Spleen (tissue), 7 donors: ENCODE results near the gene RNF138.

Source experiments
- POLR2A ChIP-seq, 3 donors: fragments of 450-650 bp; IDR thresholded peaks; one replicate each; pipeline ENCODE4 v1.5.1; 2017; ENCODE audit warnings: antibody characterized with exemption in 3 of 3, mild to moderate bottlenecking in 1 of 3
- POLR2AphosphoS5 ChIP-seq, 3 donors: sonication (generic); formaldehyde crosslinking; IDR thresholded peaks; one replicate each; pipeline ENCODE4 v1.5.1; 2017; ENCODE audit warnings: antibody characterized with exemption in 3 of 3
- TF ChIP-seq, protein P1 (sequence below), 11 experiments: fragments of 200-600 bp in 7 of 11; fragments of 450-650 bp in 4 of 11; sonication (generic) in 4 of 11; IDR thresholded peaks in 8 of 11; conservative IDR thresholded peaks in 3 of 11; 1 replicate in 7 of 11; 2 replicates in 4 of 11; pipeline versions ENCODE4 v1.4.0 to v1.8.0; 2016 to 2021; ENCODE audit warnings: antibody characterized with exemption in 11 of 11, inconsistent platforms in 4 of 11, mild to moderate bottlenecking in 1 of 11
- donor health status: DM: no; HTN: no; CAD: no; lungs with moderate emphysema.
- donor health status: DM: no; HTN: no; CAD: no.
- donor health status: DM: no; HTN: no; CAD: no.

DNA sequence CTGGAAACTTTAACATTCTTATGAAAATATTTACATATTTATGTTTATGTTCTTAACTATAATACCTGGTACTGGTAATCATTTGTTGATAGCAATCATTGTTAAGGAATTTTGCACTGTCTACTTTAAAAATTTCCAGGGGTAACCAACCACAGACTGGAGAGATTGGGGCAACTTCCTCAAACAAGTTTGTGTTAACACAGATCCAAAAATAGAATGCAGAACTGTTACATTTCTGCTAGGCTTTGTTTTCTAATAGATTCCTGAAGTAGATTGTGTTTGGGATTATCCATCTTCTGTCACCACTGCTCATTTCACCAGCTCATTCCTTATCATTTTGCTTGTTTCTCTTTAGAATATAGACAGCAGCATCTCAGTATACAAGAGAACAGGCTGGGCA is 49.3 kb upstream of the RNF138 start:
- TF ChIP-seq, protein P1, sequence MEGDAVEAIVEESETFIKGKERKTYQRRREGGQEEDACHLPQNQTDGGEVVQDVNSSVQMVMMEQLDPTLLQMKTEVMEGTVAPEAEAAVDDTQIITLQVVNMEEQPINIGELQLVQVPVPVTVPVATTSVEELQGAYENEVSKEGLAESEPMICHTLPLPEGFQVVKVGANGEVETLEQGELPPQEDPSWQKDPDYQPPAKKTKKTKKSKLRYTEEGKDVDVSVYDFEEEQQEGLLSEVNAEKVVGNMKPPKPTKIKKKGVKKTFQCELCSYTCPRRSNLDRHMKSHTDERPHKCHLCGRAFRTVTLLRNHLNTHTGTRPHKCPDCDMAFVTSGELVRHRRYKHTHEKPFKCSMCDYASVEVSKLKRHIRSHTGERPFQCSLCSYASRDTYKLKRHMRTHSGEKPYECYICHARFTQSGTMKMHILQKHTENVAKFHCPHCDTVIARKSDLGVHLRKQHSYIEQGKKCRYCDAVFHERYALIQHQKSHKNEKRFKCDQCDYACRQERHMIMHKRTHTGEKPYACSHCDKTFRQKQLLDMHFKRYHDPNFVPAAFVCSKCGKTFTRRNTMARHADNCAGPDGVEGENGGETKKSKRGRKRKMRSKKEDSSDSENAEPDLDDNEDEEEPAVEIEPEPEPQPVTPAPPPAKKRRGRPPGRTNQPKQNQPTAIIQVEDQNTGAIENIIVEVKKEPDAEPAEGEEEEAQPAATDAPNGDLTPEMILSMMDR (IDR thresholded peaks at IDR 0.05 in 8 of 11, conservative IDR thresholded peaks at IDR 0.05 in 3 of 11), result no peak
- TF ChIP-seq POLR2A (IDR thresholded peaks at IDR 0.05) (no peak), POLR2AphosphoS5 (IDR thresholded peaks at IDR 0.05) (no peak)
